NCI-H345 (cell line): ENCODE data around the gene HOXB5.

Experiments used
- DNase-seq: peaks from one replicate; lab custom pipeline; 2025; lab: John Stamatoyannopoulos, UW

Gene HOXB5

DNA sequence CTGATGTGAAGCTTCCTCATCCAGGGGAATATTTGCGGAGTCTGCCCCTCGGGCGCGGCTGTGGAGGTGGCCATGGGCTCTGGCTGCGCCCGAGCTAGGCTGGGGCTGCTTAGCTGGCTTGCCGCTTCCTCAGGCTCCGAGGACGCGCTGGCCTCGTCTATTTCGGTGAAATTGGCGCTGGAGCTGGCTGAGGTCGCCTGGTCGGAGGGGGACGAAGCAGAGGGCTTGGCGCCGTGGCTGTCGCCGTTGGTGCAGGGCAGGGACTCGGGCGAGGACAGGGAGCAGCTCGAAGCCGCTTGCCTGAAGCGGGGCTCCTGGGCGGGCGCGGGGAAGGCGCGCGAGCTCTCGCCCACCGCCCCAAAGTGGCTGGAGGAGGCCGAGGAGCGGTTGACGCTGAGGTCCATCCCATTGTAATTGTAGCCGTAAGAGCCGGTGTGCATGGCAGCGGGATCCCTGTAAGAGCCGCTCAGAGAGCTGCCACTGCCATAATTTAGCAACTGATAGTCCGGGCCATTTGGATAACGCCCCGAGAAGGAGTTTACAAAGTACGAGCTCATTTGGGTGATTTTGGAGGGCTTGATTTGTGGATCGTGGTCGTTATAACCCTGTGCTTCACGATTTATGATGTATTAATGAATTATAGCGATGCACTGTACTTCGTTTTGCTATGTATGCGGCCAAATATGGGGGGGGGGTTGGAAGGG lies at the start of gene HOXB5:
TSS of gene HOXB5 (minus strand) at position 654 of the 704 bp plus-strand sequence. CDS start at position 557, 97 bp downstream.
- peak; percentile 80 for DNase-seq

DNA sequence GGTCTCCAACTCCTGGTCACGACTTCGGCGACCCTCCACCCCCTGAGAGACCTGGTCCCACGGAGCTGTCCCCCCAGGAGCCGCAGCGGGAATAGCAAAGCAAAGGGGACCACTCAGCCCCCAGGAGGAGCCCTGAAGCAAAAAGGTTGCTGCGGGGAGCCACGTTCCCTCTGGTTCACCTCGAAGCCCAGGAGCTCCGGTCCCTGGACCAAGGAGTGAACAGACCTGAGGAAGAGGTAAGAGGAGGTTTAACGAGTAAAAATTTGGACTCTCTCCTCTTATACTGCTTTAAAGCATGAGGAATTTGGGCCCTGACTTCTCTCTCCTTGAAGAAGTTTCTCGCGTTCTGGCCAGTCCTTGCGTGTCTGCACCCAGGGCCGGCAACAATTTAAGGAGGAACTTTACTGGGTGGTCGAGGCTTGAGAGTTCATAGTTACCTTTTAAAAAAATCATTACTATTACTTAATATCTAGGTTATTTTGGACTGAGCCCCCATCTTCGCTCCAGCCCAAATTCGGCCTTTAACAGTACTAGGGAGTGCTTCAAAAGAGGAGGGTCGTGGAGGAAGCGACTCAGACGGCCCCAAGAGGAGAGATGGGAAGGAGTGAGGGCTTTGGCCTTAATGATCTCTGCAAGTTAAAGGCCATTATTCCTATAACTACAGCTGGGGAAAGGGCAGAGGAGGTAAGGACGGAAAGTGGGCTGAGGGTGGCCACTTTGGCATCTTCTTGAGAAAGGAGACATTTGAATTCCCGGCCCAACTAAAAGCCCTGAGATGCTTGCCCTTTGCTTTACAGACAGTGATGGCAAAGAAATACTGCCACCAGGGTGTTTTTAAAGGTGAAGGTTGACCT lies 49.5 kb upstream of the HOXB5 start:
- no peak for DNase-seq

DNA sequence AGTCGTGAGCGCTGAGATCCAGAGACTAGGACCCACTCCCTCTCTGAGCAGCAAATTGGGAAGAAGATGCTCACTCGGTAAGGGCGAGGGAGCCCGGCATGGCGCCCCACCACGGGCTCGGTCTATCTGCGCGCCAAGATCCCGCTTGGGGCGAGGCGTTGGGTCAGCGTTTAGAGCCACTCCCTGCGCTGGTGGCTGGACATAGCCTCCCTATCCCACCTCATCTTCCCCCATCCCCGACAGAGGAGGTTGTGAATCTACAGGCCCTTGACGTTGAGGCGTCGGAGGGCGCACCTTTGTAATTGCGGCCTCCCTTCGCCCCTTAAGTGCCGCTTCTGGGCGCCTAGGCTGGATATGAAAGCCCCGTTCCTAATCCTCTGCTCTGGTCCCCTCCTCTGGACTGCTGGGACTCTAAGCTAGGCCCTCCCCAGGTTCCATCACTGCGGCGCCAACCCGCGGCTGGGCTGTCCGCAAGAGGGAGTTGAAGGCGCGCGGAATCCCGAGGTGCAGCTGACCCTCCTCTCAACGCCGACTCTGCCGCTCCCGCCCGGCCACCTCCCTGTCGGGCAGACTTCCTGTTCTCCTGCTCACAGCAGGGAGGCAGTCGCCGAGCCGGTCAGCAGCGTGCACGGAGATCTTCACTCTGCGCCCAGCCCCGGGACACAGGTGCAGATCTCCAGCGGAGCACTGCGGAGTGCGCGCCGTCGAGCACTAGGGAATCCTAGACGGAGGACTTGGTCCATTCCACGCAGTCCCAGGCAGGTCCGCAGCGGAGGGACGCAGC lies 48.7 kb upstream of the HOXB5 start:
- DNase-seq, result no peak

GRCh38 chr17:48641541-48642058 lies 48.0 kb upstream of the HOXB5 start:
- DNase-seq, result no peak

- DNase-seq, result no peak
These were observed 47.2 kb upstream of the HOXB5 start for GRCh38 chr17:48640858-48641180.

- DNase-seq, result no peak
These were observed 46.6 kb upstream of the HOXB5 start for GRCh38 chr17:48639982-48640857.

DNA sequence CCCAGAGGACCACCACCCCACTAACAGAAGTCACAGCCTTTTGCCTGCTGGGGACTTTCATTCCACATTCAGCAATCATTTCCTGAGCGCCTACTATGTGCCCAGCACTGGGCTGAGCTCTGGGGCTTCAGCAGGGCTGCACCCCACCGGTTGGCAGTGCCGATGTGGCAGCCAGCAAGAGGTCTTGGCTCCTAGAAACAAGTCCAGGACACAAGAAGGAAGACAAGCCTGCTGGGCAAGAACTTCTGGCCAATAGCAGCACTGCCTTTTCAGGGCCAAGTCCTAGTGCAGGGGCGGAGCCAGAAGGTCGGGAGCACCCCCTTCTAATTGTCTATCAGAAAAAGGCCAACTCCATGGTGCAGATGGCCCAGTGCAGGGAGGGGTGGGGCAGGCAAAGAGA lies 45.6 kb upstream of the HOXB5 start:
- DNase-seq, result no peak

- DNase-seq, result no peak
These were observed 44.0 kb upstream of the HOXB5 start for GRCh38 chr17:48637323-48638260.

DNA sequence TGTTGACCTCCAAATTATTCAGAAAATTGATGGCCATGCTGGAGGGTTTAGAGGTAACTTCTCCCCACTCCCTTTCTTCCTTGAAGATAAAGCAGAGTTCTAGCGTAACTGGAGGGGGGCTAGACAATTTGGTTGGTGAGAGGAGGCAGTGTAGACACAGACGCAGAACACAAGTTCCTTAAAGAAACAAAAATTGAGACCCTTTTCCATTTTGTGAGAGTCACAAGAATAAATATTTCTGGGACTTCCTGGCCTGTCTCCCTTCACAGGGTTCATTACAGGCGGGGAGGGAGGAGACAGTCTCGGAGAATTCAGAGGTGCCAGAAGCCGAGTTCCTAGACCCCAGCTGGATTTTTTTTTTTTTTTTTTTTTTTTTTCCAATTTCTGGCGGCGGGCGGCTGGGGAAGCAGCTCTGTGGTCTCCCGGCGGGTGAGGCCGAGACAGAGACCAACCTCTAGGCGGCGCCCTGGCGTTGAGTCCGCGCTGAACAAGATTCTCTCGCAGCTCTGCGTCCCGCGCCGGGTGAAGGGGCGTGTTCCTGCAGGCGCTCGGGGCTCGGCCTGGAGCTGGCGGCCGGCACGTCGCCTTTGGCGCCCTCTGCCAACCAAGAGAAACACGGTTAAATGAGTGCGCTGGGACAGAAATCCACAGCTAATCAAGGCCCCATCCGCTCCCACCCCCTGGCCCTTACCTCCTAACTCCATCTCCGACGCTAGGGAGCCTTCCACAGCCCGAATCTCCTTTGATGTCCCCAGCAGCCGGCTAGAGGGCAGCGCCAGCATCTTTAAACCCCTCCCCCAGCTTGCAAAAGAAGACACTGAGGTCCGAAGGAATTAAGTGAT lies 42.8 kb upstream of the HOXB5 start:
- DNase-seq, result no peak

GRCh38 chr17:48634493-48635208 lies 41.1 kb upstream of the HOXB5 start:
- no peak for DNase-seq

DNA sequence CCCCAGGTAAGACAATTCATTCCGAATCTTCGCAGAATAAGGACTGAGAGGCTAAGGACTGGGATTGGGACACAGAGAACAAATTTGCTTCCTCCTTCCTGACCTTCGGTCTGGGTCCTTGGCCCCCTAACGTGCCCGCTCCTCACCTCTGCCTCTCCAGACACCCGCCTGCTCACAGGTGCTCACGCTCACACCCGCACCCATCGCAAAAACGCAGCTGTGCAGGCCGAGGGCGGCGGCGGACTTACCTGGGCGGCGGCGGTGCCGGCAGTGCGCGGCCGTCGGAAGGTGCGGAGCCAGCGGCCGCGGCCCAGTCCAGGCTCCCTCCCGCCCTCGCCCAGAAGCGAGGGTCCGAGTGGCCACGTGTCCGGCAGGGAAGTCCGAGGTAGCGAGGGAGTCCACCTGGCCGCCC lies 39.7 kb upstream of the HOXB5 start:
- DNase-seq, result no peak

GRCh38 chr17:48632579-48633265 lies 39.1 kb upstream of the HOXB5 start:
- DNase-seq, result no peak

GRCh38 chr17:48631693-48632578 lies 38.4 kb upstream of the HOXB5 start:
- DNase-seq, result no peak

DNA sequence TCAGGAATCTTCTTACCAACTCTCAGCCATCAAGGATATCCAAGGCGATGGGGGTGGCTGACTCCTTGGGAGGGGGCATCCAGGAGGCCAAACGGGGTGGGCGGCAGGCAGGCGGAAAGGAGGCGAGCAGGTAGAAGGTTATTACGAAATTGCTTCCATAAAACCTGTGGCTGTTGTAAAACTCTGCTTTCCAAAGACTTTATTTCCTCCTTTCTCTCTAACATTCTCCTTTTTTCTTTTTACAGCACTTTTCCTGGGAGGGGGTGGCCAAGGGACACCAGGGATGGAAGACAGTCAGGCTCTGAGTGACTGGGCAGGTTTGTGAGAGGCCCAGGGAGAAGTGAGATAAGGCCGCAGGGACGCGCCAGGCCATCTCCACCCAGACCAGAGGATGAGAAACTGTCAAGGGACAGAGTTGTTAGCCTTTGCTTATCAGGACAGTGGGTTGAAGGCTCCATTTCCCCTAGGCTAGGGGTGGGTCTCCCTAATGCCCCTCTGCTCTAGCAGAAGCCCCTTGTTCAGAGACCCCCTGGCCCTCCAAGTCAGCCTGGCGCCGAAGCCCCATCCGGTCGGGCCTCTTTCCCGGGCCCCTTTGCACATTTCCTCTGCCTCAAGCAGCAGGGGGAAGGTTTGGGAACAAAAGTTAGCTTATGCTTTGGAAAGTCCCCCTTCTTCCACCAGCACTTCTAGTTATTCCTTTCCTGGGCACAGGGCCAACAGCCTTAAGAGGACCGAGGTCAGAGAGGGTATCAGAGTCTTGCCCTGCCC lies 37.5 kb upstream of the HOXB5 start:
- DNase-seq, result no peak

- no peak for DNase-seq
These were observed 36.7 kb upstream of the HOXB5 start for GRCh38 chr17:48630009-48630924.
